Loucy (cell line): Measurements from ENCODE around the gene SRRM3.
"Not testable (repeated sequence)": the region's sequence is repeated elsewhere in the genome, so short reads cannot be mapped to it uniquely, and the experiment has no call there.

Experiments
- CTCF ChIP-seq: fragments of 200-600 bp; sonication (generic); conservative IDR thresholded peaks from 2 replicates; pipeline ENCODE4 v1.5.1; 2014; ENCODE audit warnings: mild to moderate bottlenecking, antibody characterized with exemption, low read length
- EZH2phosphoT487 ChIP-seq: fragments of 200-600 bp; IDR thresholded peaks from 2 replicates; pipeline ENCODE4 v1.6.1; 2018; ENCODE audit warnings: antibody characterized with exemption, mild to moderate bottlenecking, moderate library complexity, borderline replicate concordance

- TF ChIP-seq CTCF, EZH2phosphoT487: not testable (repeated sequence)
These were observed 37.9 kb upstream of the SRRM3 start for GRCh38 chr7:76163812-76164211.
